Measurements from ENCODE around the gene HDAC11.
A peak's percentile ranks its signal among the peaks of the same experiment; 100 is the strongest.
"Not testable (repeated sequence)": the region's sequence is repeated elsewhere in the genome, so short reads cannot be mapped to it uniquely, and the experiment has no call there.

The HDAC11 gene

GRCh38 chr3:13479582-13480339 lies at the start of gene HDAC11:
TSS of gene HDAC11 (plus strand) at chr3:13480306. CDS start at chr3:13480348, 42 bp downstream.
- DNase-seq = peak; percentile 96

- DNase-seq = not testable (repeated sequence)
These were observed 49.7 kb upstream of the HDAC11 start for GRCh38 chr3:13430411-13430875.

GRCh38 chr3:13432093-13432492 lies 48.0 kb upstream of the HDAC11 start:
- no peak for DNase-seq

- DNase-seq = no peak
These were observed 46.2 kb upstream of the HDAC11 start for GRCh38 chr3:13433912-13434311.

DNA sequence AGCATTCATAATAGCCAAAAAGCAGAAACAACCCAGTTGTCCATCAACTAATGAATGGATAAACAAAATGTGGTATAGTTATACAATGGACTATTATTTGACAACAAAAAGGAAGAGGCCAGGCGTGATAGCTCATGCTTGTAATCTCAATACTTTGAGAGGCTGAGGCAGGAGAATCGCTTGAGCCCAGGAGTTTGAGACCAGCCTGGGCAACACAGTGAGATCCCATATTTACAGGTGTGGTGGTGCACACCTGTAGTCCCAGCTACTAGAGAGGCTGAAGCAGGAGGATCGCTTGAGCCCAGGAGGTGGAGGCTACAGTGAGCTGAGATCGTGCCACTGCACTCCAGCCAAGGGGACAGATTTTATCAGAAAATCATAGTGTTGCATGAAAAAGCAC lies 43.9 kb upstream of the HDAC11 start:
- DNase-seq = not testable (repeated sequence)

- DNase-seq = no peak
These were observed 39.8 kb upstream of the HDAC11 start for GRCh38 chr3:13440204-13440817.

- DNase-seq = not testable (repeated sequence)
These were observed 37.2 kb upstream of the HDAC11 start for GRCh38 chr3:13442882-13443281.

GRCh38 chr3:13451301-13451673 lies 28.8 kb upstream of the HDAC11 start:
- DNase-seq = peak; percentile 24

GRCh38 chr3:13452490-13453335 lies 27.4 kb upstream of the HDAC11 start:
- no peak for DNase-seq

- no peak for DNase-seq
These were observed 24.5 kb upstream of the HDAC11 start for GRCh38 chr3:13455644-13456043.

DNA sequence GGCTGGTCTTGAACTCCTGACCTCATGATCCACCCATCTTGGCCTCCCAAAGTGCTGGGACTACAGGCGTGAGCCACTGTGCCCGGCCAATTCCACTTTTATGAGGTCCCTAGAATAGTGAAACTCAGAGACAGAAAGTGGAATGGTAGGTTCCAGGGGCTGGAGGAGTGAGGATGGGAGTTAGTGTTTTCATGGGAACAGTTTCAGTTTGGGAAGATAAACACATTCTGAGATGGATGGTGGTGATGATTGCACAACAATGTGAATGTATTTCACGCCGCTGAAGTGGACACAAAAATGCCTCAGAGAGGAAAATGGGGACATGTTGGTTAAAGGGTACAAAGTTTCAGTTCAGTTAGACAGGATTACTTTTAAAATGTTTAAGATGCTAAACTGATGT lies 22.5 kb upstream of the HDAC11 start:
- DNase-seq = no peak

DNA sequence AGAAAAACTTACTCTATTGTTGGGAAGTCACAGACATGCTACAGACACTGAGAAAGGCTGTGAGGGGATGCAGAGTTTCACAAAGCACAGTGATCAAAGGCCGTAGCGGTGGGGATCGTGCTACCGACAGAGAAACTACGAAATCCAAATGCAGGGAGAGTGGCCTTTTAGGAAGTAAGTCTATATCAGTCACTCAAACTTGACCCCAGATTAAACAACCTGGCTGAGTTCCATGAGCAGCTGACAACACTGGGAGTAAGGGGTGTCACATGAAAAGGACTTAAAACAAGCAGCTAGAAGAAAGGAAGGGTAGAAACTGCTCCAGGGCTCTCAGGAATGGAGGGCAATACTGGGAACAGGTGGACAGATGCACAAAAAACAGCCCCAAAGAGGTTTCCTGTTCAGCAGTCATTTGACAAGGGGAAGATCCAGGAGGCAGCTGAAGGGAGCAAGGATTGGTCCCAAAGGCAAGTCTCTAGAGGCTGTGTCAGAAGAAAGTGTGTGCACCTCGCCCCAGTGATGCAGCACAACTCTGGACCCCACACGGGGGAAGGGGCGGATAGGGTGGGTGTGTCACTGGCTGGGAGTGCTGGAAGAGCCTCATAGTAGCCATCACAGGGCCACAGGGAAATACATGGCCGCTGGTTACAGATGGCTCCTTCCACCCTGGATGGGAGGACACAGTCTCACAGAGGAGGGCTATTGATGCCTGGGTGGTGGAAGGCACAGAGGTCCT lies 20.3 kb upstream of the HDAC11 start:
- no peak for DNase-seq

DNA sequence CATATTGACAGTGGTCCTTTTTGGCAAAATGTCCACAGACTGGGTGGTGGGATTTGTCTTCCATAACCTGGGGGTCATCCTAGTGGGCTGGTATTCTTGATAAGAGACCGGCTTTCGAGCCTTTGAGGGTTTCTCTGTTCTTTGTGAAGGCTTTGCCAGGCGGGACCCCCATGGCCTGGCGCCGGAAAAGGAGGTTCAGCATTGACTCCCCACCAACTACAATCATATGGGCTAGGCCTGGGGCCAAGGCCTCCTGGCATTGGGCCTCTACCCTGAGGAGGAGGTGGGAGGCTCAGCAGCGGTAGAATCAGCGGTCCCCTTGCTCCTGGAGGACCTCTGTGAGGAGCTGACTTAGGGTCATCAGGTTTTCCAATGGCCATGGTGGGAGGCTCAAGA lies 19.8 kb upstream of the HDAC11 start:
- no peak for DNase-seq

DNA sequence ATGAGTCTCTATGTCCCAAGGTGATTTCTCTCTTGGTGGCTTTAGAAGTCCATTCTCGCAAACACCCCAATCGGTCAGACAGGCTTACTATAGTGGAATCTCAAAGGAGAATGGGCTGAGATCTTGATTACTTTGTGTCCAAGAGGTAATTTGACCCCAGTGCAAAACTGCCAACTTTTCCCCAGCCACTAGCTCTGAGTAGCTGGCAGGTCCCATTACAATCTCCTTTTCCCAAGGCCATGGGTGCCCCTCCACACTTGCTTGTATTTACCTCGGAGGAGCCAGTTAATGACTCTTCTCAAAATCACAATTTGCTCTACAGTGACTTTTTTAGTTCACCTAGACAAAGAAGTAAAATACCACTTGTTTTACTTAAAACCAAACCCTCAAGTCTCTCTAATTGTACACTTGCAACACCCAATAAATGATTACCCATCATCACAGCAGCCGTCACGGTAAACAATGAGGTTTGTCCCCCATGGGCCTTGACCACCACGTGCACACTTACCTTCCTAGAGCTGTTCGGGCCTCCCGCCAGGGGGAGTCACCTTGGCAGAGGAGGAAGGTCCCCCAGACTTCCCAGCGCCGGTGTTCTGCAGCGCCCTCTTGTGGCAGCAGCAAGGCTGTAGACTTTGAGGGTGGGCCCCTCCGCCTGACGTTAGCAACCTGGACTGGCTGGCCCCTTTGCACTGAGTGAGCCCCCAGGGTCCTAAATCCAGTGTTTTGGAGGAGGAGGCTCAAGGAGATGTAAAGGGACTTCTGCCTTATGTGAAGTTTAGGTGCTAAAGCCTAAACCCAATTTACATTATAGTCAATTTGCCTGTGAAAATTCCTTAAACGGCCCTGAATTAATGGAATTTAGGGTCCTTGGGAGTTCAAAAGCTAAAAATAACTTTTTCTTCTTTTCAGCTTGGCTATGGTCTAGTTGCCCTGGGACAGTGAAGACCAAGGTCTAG lies 18.7 kb upstream of the HDAC11 start:
- peak; percentile 81 for DNase-seq

DNA sequence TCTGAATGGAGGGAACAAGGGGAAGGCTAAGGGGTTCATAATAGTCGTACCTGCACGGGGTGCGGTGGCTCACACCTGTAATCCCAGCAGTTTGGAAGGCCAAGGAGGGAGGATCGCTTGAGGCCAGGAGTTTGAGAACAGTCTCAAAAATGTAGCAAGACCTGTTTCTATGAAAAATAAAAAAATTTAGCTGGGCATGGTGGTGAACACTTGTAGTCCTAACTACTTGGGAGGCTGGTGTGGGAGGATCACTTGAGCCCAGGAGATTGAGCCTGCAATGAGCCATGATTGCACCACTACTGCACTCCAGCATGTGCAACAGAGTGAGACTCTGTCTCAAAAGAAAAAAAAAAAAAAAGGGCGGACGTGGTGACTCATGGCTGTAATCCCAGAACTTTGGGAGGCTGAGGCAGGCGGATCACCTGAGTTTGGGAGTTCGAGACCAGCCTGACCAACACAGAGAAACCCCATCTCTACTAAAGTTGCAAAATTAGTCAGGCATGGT lies 17.9 kb upstream of the HDAC11 start:
- DNase-seq = no peak

DNA sequence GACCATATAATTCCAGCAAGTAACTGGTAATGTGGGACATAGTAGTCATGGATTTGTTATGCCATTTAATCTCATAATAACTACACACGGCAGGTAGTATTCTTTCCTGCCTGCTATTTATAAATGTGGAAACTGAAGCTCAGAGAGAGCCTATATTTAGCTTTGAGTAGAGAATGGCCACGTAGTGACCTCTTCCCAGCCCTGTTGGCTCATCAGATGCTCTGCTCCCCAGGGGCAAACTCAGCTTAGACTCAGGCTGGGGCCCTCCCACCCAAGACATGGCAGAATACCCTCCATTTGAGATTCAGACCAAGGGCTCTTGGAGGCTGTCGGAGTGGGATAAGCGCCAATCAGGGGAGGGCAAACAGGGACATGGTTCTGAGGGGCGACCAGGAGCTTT lies 17.3 kb upstream of the HDAC11 start:
- no peak for DNase-seq

- no peak for DNase-seq
These were observed 16.3 kb upstream of the HDAC11 start for GRCh38 chr3:13463618-13464400.

GRCh38 chr3:13465236-13465873 lies 14.8 kb upstream of the HDAC11 start:
- no peak for DNase-seq

- DNase-seq = no peak
These were observed 13.3 kb upstream of the HDAC11 start for GRCh38 chr3:13466781-13467180.
